MM.1S (cell line): Measurements from ENCODE around the gene ENC1.

Experiments
- EZH2 ChIP-seq: fragments of 300-600 bp; sonication (generic); optimal IDR thresholded peaks from 2 replicates; pipeline ENCODE3; 2017; ENCODE audit warnings: low read depth, mild to moderate bottlenecking, antibody characterized with exemption, low read length, mixed read lengths
- EZH2phosphoT487 ChIP-seq: fragments of 300-600 bp; sonication (generic); IDR thresholded peaks from 2 replicates; pipeline ENCODE4 v1.6.1; 2018; ENCODE audit warnings: antibody characterized with exemption, low read length
- TF ChIP-seq, protein P1 (sequence below): fragments of 300-600 bp; sonication (generic); IDR thresholded peaks from 2 replicates; pipeline ENCODE4 v1.5.1; 2016; ENCODE audit warnings: antibody characterized with exemption, low read length, mixed read lengths

GRCh38 chr5:74659172-74659571 is 18.6 kb upstream of the ENC1 start:
- TF ChIP-seq EZH2 (no peak), EZH2phosphoT487 (no peak)
- TF ChIP-seq, protein P1, sequence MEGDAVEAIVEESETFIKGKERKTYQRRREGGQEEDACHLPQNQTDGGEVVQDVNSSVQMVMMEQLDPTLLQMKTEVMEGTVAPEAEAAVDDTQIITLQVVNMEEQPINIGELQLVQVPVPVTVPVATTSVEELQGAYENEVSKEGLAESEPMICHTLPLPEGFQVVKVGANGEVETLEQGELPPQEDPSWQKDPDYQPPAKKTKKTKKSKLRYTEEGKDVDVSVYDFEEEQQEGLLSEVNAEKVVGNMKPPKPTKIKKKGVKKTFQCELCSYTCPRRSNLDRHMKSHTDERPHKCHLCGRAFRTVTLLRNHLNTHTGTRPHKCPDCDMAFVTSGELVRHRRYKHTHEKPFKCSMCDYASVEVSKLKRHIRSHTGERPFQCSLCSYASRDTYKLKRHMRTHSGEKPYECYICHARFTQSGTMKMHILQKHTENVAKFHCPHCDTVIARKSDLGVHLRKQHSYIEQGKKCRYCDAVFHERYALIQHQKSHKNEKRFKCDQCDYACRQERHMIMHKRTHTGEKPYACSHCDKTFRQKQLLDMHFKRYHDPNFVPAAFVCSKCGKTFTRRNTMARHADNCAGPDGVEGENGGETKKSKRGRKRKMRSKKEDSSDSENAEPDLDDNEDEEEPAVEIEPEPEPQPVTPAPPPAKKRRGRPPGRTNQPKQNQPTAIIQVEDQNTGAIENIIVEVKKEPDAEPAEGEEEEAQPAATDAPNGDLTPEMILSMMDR, result no peak
